GM12875 (cell line): Measurements from ENCODE around the gene ROBO1.

ENCODE experiments used
- H3K4me3 ChIP-seq: one replicate; pipeline ENCODE4 v1.5.1; 2011; ENCODE audit warnings: low read depth, low read length, control low read depth
- TF ChIP-seq, protein P1 (sequence below): IDR thresholded peaks from 2 replicates; pipeline ENCODE4 v1.5.1; 2011; ENCODE audit warnings: low read depth, mild to moderate bottlenecking, control low read depth, inconsistent platforms, low read length, moderate library complexity, borderline replicate concordance; ENCODE audit not compliant: insufficient read depth

The ROBO1 gene

DNA sequence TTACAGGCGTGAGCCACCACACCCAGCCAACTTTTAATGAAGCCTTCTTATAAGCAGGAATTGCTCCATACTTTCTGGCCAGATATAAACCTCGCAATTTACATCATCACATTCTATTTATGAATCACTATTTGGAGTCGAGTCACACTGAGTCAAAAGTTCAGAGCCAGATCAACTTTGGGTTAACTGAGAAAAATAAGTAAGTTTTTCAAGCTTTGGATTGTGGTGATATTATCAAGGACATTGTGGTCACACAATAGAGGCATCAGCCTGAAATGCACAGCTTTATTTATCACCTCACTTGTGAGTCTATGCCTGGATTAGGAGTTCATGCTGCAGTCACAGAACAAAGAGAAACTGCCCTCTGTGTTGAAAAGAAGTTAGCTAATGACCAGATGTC is 1163.5 kb downstream of the ROBO1 start:
- TF ChIP-seq, protein P1, sequence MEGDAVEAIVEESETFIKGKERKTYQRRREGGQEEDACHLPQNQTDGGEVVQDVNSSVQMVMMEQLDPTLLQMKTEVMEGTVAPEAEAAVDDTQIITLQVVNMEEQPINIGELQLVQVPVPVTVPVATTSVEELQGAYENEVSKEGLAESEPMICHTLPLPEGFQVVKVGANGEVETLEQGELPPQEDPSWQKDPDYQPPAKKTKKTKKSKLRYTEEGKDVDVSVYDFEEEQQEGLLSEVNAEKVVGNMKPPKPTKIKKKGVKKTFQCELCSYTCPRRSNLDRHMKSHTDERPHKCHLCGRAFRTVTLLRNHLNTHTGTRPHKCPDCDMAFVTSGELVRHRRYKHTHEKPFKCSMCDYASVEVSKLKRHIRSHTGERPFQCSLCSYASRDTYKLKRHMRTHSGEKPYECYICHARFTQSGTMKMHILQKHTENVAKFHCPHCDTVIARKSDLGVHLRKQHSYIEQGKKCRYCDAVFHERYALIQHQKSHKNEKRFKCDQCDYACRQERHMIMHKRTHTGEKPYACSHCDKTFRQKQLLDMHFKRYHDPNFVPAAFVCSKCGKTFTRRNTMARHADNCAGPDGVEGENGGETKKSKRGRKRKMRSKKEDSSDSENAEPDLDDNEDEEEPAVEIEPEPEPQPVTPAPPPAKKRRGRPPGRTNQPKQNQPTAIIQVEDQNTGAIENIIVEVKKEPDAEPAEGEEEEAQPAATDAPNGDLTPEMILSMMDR = no peak
- no peak overlapping the region for H3K4me3 ChIP-seq

DNA sequence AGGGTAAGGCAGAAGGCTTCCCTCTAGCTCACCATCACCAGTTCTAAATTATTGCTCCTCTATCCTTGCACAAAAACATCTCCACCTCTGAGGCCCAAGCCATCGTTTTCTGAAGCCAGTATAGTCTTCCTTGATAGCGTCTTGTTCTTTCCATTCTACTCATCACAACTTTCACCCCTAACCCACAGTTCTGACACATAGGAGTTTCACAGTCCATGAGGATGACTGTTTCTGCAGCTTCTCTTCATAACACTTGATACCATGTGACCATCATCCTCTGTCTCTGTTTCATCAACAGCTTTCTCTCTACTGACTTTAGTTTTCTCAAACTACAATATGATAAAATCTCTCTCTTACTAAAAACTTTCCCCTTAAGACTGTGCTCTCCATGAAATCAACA is 1166.5 kb downstream of the ROBO1 start:
- H3K4me3 ChIP-seq = no peak overlapping the region
- TF ChIP-seq, protein P1 = no peak

DNA sequence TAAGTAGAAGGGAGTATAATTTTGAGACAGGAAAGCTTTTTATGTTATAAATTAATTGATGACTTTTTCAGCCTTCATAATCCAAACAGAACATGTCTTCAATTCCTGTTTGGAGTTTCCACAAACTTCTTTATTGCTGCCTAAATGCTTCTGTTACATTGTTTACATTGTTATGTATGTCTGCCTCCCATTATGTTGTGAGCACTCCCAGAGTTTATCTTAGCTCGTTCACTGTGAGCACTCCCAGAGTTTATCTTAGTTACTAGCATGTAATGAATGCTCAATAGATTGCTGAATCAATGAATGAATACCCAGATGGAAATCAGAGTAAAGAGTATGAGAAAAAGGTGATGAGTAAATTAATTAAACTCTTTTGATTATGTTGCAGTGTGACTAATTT is 1178.0 kb downstream of the ROBO1 start:
- TF ChIP-seq, protein P1 = no peak
- H3K4me3 ChIP-seq = no peak overlapping the region

DNA sequence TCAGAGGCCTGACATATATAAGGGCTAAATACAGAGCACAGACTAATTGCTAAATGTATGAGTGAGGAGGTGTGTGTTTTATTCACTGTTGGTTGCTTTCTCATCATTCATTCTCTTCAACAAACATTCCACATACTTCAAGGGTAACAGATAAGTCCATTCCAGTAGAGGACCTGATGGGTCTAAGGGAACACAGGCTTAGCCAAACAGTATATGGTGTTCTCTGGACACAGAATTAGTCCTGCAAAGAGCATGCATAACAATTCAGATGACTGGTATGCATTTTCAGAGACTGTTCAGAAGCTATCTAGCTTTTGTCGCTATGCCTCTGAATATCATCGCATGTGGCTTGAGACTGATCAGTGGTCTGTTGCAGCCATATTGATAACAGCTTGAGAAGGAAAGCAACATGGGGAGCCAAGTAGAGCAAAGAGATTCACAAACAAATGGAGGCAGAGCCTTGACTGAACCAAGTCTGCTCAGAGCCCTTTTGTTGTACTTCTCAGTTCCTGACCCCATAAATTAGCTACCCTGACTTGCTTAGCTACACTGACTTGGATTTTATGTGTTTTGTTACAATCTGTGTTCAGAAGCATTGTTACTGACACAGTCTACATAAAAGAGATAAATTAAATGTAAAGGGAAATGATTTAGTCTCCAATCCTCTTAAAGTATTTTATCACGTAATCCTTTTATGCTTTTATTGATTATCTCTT is 1178.7 kb downstream of the ROBO1 start:
- TF ChIP-seq, protein P1 = no peak
- H3K4me3 ChIP-seq = no peak overlapping the region

DNA sequence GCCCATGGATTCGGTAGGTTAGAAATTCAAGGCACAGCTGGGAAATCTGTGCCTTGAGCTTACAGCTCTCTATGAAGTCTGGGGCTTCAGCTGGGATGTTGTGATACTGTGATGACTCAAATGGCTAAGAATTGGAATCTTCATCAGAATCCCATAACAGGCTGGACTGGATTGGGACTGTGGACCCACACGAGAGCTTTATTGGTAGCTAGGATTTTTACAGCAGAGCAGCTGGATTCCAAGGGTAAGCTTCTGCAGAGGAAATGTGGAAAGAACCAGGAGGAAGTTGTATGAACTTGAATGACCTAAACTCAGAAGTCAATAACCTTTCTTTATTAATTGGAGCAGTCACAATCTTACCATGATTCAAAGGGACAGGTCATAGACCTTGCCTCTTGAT is 1187.1 kb downstream of the ROBO1 start:
- H3K4me3 ChIP-seq = no peak overlapping the region
- TF ChIP-seq, protein P1 = no peak

DNA sequence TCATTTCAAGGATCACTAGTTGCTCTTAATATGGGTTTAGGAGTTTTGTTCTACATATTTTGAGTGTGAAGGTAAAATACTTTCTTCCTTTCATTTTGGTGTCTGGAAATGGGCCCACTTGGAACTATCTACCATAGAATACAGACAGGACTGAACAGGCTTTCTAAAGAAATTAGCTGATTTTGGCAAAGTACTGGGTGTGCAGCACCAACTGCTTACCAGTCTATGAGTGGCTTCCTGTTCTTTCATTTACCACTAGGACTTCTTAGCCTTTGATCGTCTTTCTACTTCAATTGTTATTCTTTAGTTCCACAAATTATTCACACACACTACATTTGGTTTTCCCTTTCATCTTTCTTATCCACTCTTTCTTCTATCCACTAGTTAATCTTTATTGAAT is 1196.3 kb downstream of the ROBO1 start:
- no peak overlapping the region for H3K4me3 ChIP-seq
- TF ChIP-seq, protein P1 = no peak

DNA sequence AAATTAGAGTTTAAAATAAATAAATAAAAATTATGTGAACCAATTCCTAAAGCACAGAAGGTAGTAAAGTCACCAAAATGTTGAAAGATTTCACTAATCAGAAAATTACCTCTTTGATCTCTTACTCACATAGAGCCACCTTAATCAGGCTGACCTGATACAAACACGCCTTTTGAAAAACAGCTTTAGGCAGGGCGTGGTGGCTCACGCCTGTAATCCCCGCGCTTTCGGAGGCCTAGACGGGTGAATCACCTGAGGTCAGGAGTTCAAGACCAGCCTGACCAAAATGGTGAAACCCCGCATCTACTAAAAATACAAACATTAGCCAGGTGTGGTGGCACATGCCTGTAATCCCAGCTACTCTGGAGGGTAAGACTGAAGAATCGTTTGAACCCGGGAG is 1197.3 kb downstream of the ROBO1 start:
- no peak overlapping the region for H3K4me3 ChIP-seq
- TF ChIP-seq, protein P1 = no peak
